B cell (primary cell): ENCODE data around the gene PREP. TPM values are rescaled to one million over a fixed set of nuclear protein-coding genes. Genes with fewer than 3 reads are reported as not detected.
A peak's percentile ranks its signal among the peaks of the same experiment; 100 is the strongest.

Experiments used
- ATAC-seq: fragments of 200-7000 bp; cut with Tn5 transposase; one replicate; pipeline ENCODE4 v1.10.0; 2021; ENCODE audit warnings: low read depth, mild to moderate bottlenecking, moderate number of reproducible peaks, moderate library complexity
- CTCF ChIA-PET: fragments of 350-600 bp; sonication (Branson Sonifier 250); formaldehyde crosslinking; loops from one replicate; lab custom pipeline; 2021; ENCODE audit warnings: antibody characterized with exemption, inconsistent platforms; lab: Charles Lee
- POLR2A ChIA-PET: fragments of 350-600 bp; sonication (Branson Sonifier 250); formaldehyde crosslinking; loops from one replicate; lab custom pipeline; 2021; ENCODE audit warnings: antibody characterized with exemption; lab: Charles Lee
- DNase-seq: peaks from one replicate; pipeline ENCODE4 v3.0.0; 2013
- H2AFZ ChIP-seq: 2 replicates; pipeline ENCODE4 v1.6.1; 2012; ENCODE audit warnings: mild to moderate bottlenecking, low read depth, low read length; ENCODE audit not compliant: insufficient read depth, poor library complexity, severe bottlenecking
- H3K27ac ChIP-seq, 2 donors: 1 replicate in 1 of 2; 2 replicates in 1 of 2; pipeline ENCODE4 v1.5.1; 2012 to 2013; ENCODE audit warnings: low read length in 2 of 2, mild to moderate bottlenecking in 2 of 2, moderate library complexity in 1 of 2
- H3K27me3 ChIP-seq, 4 experiments: fragments of 200-600 bp in 1 of 4; sonication (generic) in 1 of 4; replicated peaks in 1 of 4; 1 replicate in 2 of 4; 2 replicates in 2 of 4; pipeline versions ENCODE4 v1.6.1 to v1.7.0; 2013 to 2016; ENCODE audit warnings: low read length in 3 of 4, mild to moderate bottlenecking in 2 of 4, mixed read lengths in 1 of 4, moderate library complexity in 1 of 4; ENCODE audit not compliant: insufficient read depth in 4 of 4, control insufficient read depth in 3 of 4; ENCODE audit errors: control extremely low read depth in 1 of 4
- H3K36me3 ChIP-seq, 2 experiments: replicated peaks in 1 of 2; 1 replicate in 1 of 2; 2 replicates in 1 of 2; pipeline versions ENCODE4 v1.6.1 to v1.7.1; 2013; ENCODE audit warnings: low read length in 1 of 2; ENCODE audit not compliant: insufficient read depth in 2 of 2, control insufficient read depth in 1 of 2; ENCODE audit errors: control extremely low read depth in 1 of 2, extremely low read depth in 1 of 2
- H3K4me1 ChIP-seq, 2 donors: fragments of 200-600 bp in 1 of 2; sonication (generic) in 1 of 2; 1 replicate in 1 of 2; 2 replicates in 1 of 2; pipeline versions ENCODE4 v1.5.1 to v1.6.1; 2013 to 2017; ENCODE audit warnings: low read length in 2 of 2; ENCODE audit not compliant: control insufficient read depth in 2 of 2, insufficient read depth in 2 of 2
- H3K4me2 ChIP-seq: replicated peaks from 2 replicates; pipeline ENCODE3; 2012; ENCODE audit warnings: mild to moderate bottlenecking, low read depth, low read length; ENCODE audit not compliant: poor library complexity, severe bottlenecking
- H3K4me3 ChIP-seq, 5 experiments: fragments of 200-600 bp in 1 of 5; sonication (generic) in 1 of 5; 1 replicate in 3 of 5; 2 replicates in 2 of 5; pipeline versions ENCODE4 v1.5.1 to v1.7.0; 2011 to 2016; ENCODE audit warnings: low read length in 4 of 5, mild to moderate bottlenecking in 4 of 5, low read depth in 2 of 5, control low read depth in 1 of 5, moderate library complexity in 1 of 5; ENCODE audit not compliant: insufficient read depth in 1 of 5; ENCODE audit errors: control extremely low read depth in 1 of 5, extremely low read depth in 1 of 5
- H3K79me2 ChIP-seq: fragments of 200-600 bp; sonication (generic); one replicate; pipeline ENCODE4 v1.6.0; 2016; ENCODE audit warnings: low read length; ENCODE audit not compliant: control insufficient read depth, insufficient read depth
- H3K9ac ChIP-seq: fragments of 200-600 bp; sonication (generic); 2 replicates; pipeline ENCODE4 v1.6.1; 2017; ENCODE audit warnings: mild to moderate bottlenecking, low read length, moderate library complexity
- H3K9me3 ChIP-seq, 3 donors: one replicate each; pipeline versions ENCODE4 v1.6.1 to v1.7.1; 2013; ENCODE audit warnings: low read length in 2 of 3; ENCODE audit not compliant: control insufficient read depth in 2 of 3, insufficient read depth in 1 of 3; ENCODE audit errors: control extremely low read depth in 1 of 3
- H4K20me1 ChIP-seq: 2 replicates; pipeline ENCODE4 v1.6.0; 2012; ENCODE audit warnings: mild to moderate bottlenecking, low read length; ENCODE audit not compliant: insufficient read depth, control insufficient read depth, poor library complexity, severe bottlenecking
- H3K27ac Mint-ChIP-seq: one replicate; pipeline ENCODE4 v1.8.0; 2021; ENCODE audit warnings: mixed read lengths
- H3K27me3 Mint-ChIP-seq: one replicate; pipeline ENCODE4 v1.8.0; 2021; ENCODE audit warnings: mixed read lengths
- H3K4me1 Mint-ChIP-seq: one replicate; pipeline ENCODE4 v1.8.0; 2021; ENCODE audit warnings: mixed read lengths
- H3K4me3 Mint-ChIP-seq: one replicate; pipeline ENCODE4 v1.8.0; 2021; ENCODE audit warnings: mixed read lengths
- H3K9me3 Mint-ChIP-seq: one replicate; pipeline ENCODE4 v1.8.0; 2022; ENCODE audit warnings: mixed read lengths; ENCODE audit not compliant: insufficient read depth
- CTCF ChIP-seq: fragments of 200-600 bp; IDR thresholded peaks from one replicate; pipeline ENCODE4 v1.8.0; 2022; ENCODE audit warnings: antibody characterized with exemption, mild to moderate bottlenecking
- EZH2 ChIP-seq: IDR thresholded peaks from 2 replicates; pipeline ENCODE4 v1.6.1; 2012; ENCODE audit warnings: borderline replicate concordance, low read depth, mild to moderate bottlenecking, moderate library complexity, low read length; ENCODE audit not compliant: insufficient read depth, poor library complexity, severe bottlenecking
- WGBS: methylation state at CpG from one replicate; pipeline ENCODE4 v1.1.5; 2013; ENCODE audit warnings: missing lambda C conversion rate; ENCODE audit not compliant: insufficient coverage; 5-methylcytosine and 5-hydroxymethylcytosine counted together
- intact Hi-C: fragments of 100-400 bp; cut with micrococcal nuclease; formaldehyde crosslinking; loops from one replicate; pipeline ENCODE4 v1.10.0; 2022
- polyA minus RNA-seq: library from RNA; depleted of rRNA, polyadenylated mRNA; stranded (reverse); fragments of >200 nt; gene quantifications from 2 replicates; pipeline ENCODE4 v1.2.3, GENCODE V29; 2012
- polyA plus RNA-seq: library from polyadenylated mRNA; depleted of rRNA; stranded (reverse); fragments of >200 nt; gene quantifications from 2 replicates; pipeline ENCODE4 v1.2.3, GENCODE V29; 2012
- total RNA-seq, 2 donors: library from RNA; stranded (reverse); fragments of 120-200 nt in 1 of 2; gene quantifications; 1 replicate in 1 of 2; 2 replicates in 1 of 2; pipeline versions ENCODE4 v1.2.3 to v1.2.4, GENCODE V29; 2013 to 2022

The PREP gene
- total RNA-seq (25.8 and 27.0 TPM in 2 replicates), polyA plus RNA-seq (12.2 and 12.7 TPM in 2 replicates), polyA minus RNA-seq (11.1 and 13.3 TPM in 2 replicates)
- total RNA-seq (2013) = 13.7 TPM

- H3K79me2 ChIP-seq = peaks cover 42% of the 10 kb centered on the region
- Mint-ChIP-seq H3K27me3 (peaks cover 13% of the 10 kb centered on the region), H3K4me3 (peak within 1 kb of the TSS; percentile 93), H3K9me3 (no peaks in the 10 kb centered on the region), H3K4me1 (peaks cover 41% of the 10 kb centered on the region), H3K27ac (peak within 1 kb of the TSS; percentile 80)
- H3K4me2 ChIP-seq = peak within 1 kb of the TSS; percentile 93
- WGBS = 2% methylated on average over 79 of the region's 84 CpGs
- no peaks in the 10 kb centered on the region for H3K36me3 ChIP-seq
- peak within 1 kb of the TSS; percentile 96 for H2AFZ ChIP-seq
- ChIA-PET CTCF (interaction anchor here (0.5 to 1.2 kb wide), 7 partner anchors 9 to 555 kb away, joined by 3 to 6 read pairs (median 3); no protein-coding TSS in a partner anchor), POLR2A (interaction anchor here (0.6 kb wide), 1 partner anchor 32 kb away, joined by 11 read pairs; no protein-coding TSS in a partner anchor)
- peak; percentile 94 for ATAC-seq
- TF ChIP-seq EZH2 = no peak
- peak; percentile 88 for TF ChIP-seq CTCF
- peaks cover 0 to 4% (median 0%) of the 10 kb centered on the region in 4 experiments for H3K27me3 ChIP-seq
- H3K9me3 ChIP-seq = no peaks in the 10 kb centered on the region
- DNase-seq = peak; percentile 88
- peak within 1 kb of the TSS; percentile 80 to 87 (median 83) for H3K4me3 ChIP-seq
- peak within 1 kb of the TSS in 1 of 2 donors; percentile 50 for H3K27ac ChIP-seq
- peaks cover 20% of the 10 kb centered on the region in 2 donors for H3K4me1 ChIP-seq
- no peaks in the 10 kb centered on the region for H4K20me1 ChIP-seq
- intact Hi-C loops = loop anchor here (1.0 to 5.0 kb wide), 5 partner anchors 22 to 1624 kb away; partner anchors contain the start of genes HACE1, MTRES1 and PRDM1
- H3K9ac ChIP-seq = peak within 1 kb of the TSS; percentile 85
These were observed at the start of gene PREP for GRCh38 chr6:105402939-105403935. Gene PREP, minus strand, starts transcription at chr6:105403082. Its CDS starts 191 bp downstream, at chr6:105402891.
